PC-9 (cell line): Measurements from ENCODE around the gene ARPP21. TPM values are rescaled to one million over a fixed set of nuclear protein-coding genes. Genes with fewer than 3 reads are reported as not detected.

Experiments used
- BruUV-seq: library from RNA; stranded (reverse); fragments of 400-500 nt; replicated peaks from 2 replicates; lab custom pipeline; 2021; lab: Mats Ljungman, UMichigan
- CTCF ChIA-PET: fragments of 300-600 bp; sonication (Branson Sonifier 250); formaldehyde crosslinking; loops from one replicate; lab custom pipeline; 2022; ENCODE audit warnings: antibody characterized with exemption; lab: Charles Lee
- POLR2A ChIA-PET: fragments of 300-600 bp; sonication (Branson Sonifier 250); formaldehyde crosslinking; loops from one replicate; lab custom pipeline; 2022; ENCODE audit warnings: antibody characterized with exemption; ENCODE audit not compliant: unreplicated experiment; lab: Charles Lee
- DNase-seq, 2 experiments: peaks; one replicate each; pipeline versions ENCODE4 v3.0.0 to v3.0.0-alpha.2; 2015 to 2022; ENCODE audit warnings: mixed read lengths in 1 of 2
- H2AFZ ChIP-seq: fragments of 200-600 bp; sonication (generic); 2 replicates; pipeline ENCODE4 v1.8.1; 2017; ENCODE audit warnings: antibody characterized with exemption
- H3F3A ChIP-seq: fragments of 200-600 bp; sonication (generic); 2 replicates; pipeline ENCODE4 v1.8.1; 2017; ENCODE audit warnings: antibody characterized with exemption, mild to moderate bottlenecking, low read depth; ENCODE audit not compliant: insufficient read depth
- H3K27ac ChIP-seq: fragments of 200-600 bp; sonication (generic); 2 replicates; pipeline ENCODE4 v1.6.1; 2016; ENCODE audit warnings: mixed run types
- H3K27me3 ChIP-seq: fragments of 200-600 bp; sonication (generic); 2 replicates; pipeline ENCODE4 v1.6.1; 2016; ENCODE audit warnings: low read depth, mixed run types; ENCODE audit not compliant: insufficient read depth
- H3K36me3 ChIP-seq: fragments of 200-600 bp; sonication (generic); 2 replicates; pipeline ENCODE4 v1.6.1; 2016; ENCODE audit warnings: low read depth, mixed run types
- H3K4me1 ChIP-seq: fragments of 200-600 bp; sonication (generic); replicated peaks from 2 replicates; pipeline ENCODE4 v1.6.1; 2016; ENCODE audit warnings: mixed run types; ENCODE audit not compliant: insufficient read depth
- H3K4me2 ChIP-seq: fragments of 200-600 bp; sonication (generic); 2 replicates; pipeline ENCODE4 v1.6.1; 2017; ENCODE audit warnings: mixed run types
- H3K4me3 ChIP-seq: fragments of 200-600 bp; sonication (generic); 2 replicates; pipeline ENCODE4 v1.6.1; 2016; ENCODE audit warnings: mixed run types
- H3K79me2 ChIP-seq: fragments of 200-600 bp; sonication (generic); 2 replicates; pipeline ENCODE4 v1.6.1; 2017; ENCODE audit warnings: low read depth, mixed run types
- H3K9me2 ChIP-seq: fragments of 200-600 bp; sonication (generic); 2 replicates; pipeline ENCODE4 v1.8.1; 2017; ENCODE audit warnings: mild to moderate bottlenecking; ENCODE audit not compliant: insufficient read depth
- H3K9me3 ChIP-seq: fragments of 200-600 bp; sonication (generic); 2 replicates; pipeline ENCODE4 v1.8.1; 2016; ENCODE audit warnings: low read depth; ENCODE audit not compliant: insufficient read depth
- H4K20me1 ChIP-seq: fragments of 200-600 bp; sonication (generic); 2 replicates; pipeline ENCODE4 v1.8.1; 2017; ENCODE audit not compliant: insufficient read depth
- CTCF ChIP-seq: fragments of 200-600 bp; sonication (generic); conservative IDR thresholded peaks from 2 replicates; pipeline ENCODE4 v1.6.1; 2017; ENCODE audit warnings: mixed run types, antibody characterized with exemption, mild to moderate bottlenecking, moderate library complexity
- EZH2 ChIP-seq: fragments of 200-600 bp; sonication (generic); IDR thresholded peaks from 2 replicates; pipeline ENCODE4 v1.8.0; 2017; ENCODE audit warnings: antibody characterized with exemption, low read depth
- intact Hi-C: fragments of 100-400 bp; cut with micrococcal nuclease; formaldehyde crosslinking; loops from one replicate; pipeline ENCODE4 v1.10.0; 2022; ENCODE audit not compliant: unreplicated experiment
- total RNA-seq: library from RNA; stranded (reverse); gene quantifications from 2 replicates; pipeline ENCODE4 v1.2.3, GENCODE V29; 2021

The ARPP21 gene
- total RNA-seq, 1 experiment from 2014 or later, result not detected

DNA sequence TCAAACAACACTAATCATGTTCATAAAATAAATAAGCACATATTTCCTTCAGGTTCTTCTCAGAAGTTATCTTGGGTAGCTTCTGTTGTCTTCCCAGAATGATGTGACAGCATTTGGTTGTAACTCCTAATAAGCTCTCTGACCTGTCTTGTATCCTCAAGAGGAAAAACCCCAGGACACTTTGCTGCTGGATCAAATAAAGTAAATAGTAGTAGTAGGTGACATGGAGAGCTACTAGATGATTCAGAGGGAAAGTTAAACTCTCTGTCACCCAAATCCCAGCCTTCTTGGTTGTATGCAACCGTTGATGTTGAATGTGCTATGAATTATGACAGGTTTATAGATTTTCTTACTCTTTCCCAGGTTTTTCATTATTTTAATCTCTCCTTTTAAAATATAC is 143.0 kb downstream of the ARPP21 start:
- no peaks in the 10 kb centered on the region for H3F3A ChIP-seq
- H3K27ac ChIP-seq, result no peak overlapping the region
- ChIA-PET CTCF (interaction anchor here (0.6 kb wide), 1 partner anchor 126 kb away, joined by 11 read pairs; no protein-coding TSS in a partner anchor), POLR2A (no interaction called here)
- peaks cover 5% of the 10 kb centered on the region; the same call in 1 of the 2 replicates for H3K27me3 ChIP-seq
- no peaks in the 10 kb centered on the region for H3K79me2 ChIP-seq
- no peaks in the 10 kb centered on the region for H3K9me2 ChIP-seq
- BruUV-seq, result no TSS peak
- no peak overlapping the region for H3K4me2 ChIP-seq
- no peak for DNase-seq
- H2AFZ ChIP-seq, result no peak overlapping the region
- intact Hi-C loops, result no loop called here
- H3K4me3 ChIP-seq, result no peak overlapping the region
- H3K9me3 ChIP-seq, result no peaks in the 10 kb centered on the region
- no peaks in the 10 kb centered on the region for H3K4me1 ChIP-seq
- TF ChIP-seq EZH2 (no peak), CTCF (no peak)
- no peaks in the 10 kb centered on the region for H4K20me1 ChIP-seq
- no peaks in the 10 kb centered on the region for H3K36me3 ChIP-seq

DNA sequence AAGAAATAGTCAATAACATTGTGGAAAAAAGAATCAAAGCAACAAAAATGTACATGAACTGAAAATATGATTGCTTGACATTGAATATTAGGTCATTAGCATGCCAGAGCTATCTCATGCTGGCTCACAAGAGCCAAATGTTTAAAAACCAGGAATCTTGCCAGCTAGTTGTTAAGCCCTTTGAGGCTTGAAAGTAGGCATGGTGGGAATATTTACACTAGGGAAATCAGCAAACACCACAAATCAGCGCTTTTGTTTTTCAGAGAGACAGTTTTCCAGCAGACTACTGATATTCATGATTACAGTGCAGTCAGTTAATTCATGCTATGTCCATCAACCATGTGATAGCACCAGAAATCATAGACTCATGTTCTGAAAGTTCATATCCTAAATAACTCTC is 144.8 kb downstream of the ARPP21 start:
- ChIA-PET CTCF (no interaction called here), POLR2A (no interaction called here)
- Histone ChIP-seq H3F3A (no peaks in the 10 kb centered on the region), H3K36me3 (no peaks in the 10 kb centered on the region), H2AFZ (no peak overlapping the region), H3K9me3 (no peaks in the 10 kb centered on the region), H3K79me2 (no peaks in the 10 kb centered on the region), H3K4me1 (no peaks in the 10 kb centered on the region), H3K9me2 (no peaks in the 10 kb centered on the region), H3K4me3 (no peak overlapping the region), H3K27me3 (peaks cover 2% of the 10 kb centered on the region; the same call in 1 of the 2 replicates), H4K20me1 (no peaks in the 10 kb centered on the region), H3K4me2 (no peak overlapping the region), H3K27ac (no peak overlapping the region)
- intact Hi-C loops, result no loop called here
- DNase-seq, result no peak
- TF ChIP-seq EZH2 (no peak), CTCF (no peak)
- BruUV-seq, result no TSS peak

GRCh38 chr3:35785234-35785888 is 146.0 kb downstream of the ARPP21 start:
- Histone ChIP-seq H3K27ac (no peak overlapping the region), H3K36me3 (no peaks in the 10 kb centered on the region), H3K9me2 (no peaks in the 10 kb centered on the region), H2AFZ (no peak overlapping the region), H3F3A (no peaks in the 10 kb centered on the region), H3K79me2 (no peaks in the 10 kb centered on the region), H3K4me3 (no peak overlapping the region), H3K27me3 (no peaks in the 10 kb centered on the region), H3K4me2 (no peak overlapping the region), H3K4me1 (no peaks in the 10 kb centered on the region), H4K20me1 (no peaks in the 10 kb centered on the region), H3K9me3 (no peaks in the 10 kb centered on the region)
- no peak for DNase-seq
- TF ChIP-seq EZH2, result no peak
- TF ChIP-seq CTCF, result no peak
- ChIA-PET POLR2A (no interaction called here), CTCF (no interaction called here)
- intact Hi-C loops, result no loop called here
- no TSS peak for BruUV-seq
